C4-2B (cell line): ENCODE measurements around the gene RFT1.

Experiments used
- H3K27ac ChIP-seq: fragments of 450-650 bp; 2 replicates; pipeline ENCODE4 v1.5.1; 2017
- CTCF ChIP-seq: fragments of 450-650 bp; conservative IDR thresholded peaks from 2 replicates; pipeline ENCODE4 v1.5.1; 2017; ENCODE audit warnings: mild to moderate bottlenecking
- ZFX ChIP-seq: fragments of 450-650 bp; IDR thresholded peaks from 2 replicates; pipeline ENCODE4 v1.6.1; 2017

RFT1 gene

GRCh38 chr3:53151465-53151864, 21.2 kb upstream of the RFT1 start:
- peak overlapping the region; percentile 94 for H3K27ac ChIP-seq
- TF ChIP-seq ZFX, result no peak
- no peak for TF ChIP-seq CTCF

GRCh38 chr3:53151086-53151438, 20.8 kb upstream of the RFT1 start:
- H3K27ac ChIP-seq, result peak overlapping the region; percentile 94

GRCh38 chr3:53150247-53151085, 20.2 kb upstream of the RFT1 start:
- TF ChIP-seq CTCF, result no peak
- peak overlapping the region; percentile 94 for H3K27ac ChIP-seq

GRCh38 chr3:53149699-53150098, 19.5 kb upstream of the RFT1 start:
- peak overlapping the region; percentile 94 for H3K27ac ChIP-seq
- TF ChIP-seq ZFX (no peak), CTCF (no peak)

- TF ChIP-seq ZFX (no peak), CTCF (no peak)
- peak overlapping the region; percentile 94 for H3K27ac ChIP-seq
Observed at GRCh38 chr3:53149006-53149690, 18.9 kb upstream of the RFT1 start.

- TF ChIP-seq ZFX, result no peak
- TF ChIP-seq CTCF, result no peak
- H3K27ac ChIP-seq, result peak overlapping the region; percentile 94
Observed at GRCh38 chr3:53147903-53148400, 17.7 kb upstream of the RFT1 start.

GRCh38 chr3:53147151-53147902, 17.1 kb upstream of the RFT1 start:
- TF ChIP-seq CTCF (no peak), ZFX (no peak)
- peak overlapping the region; percentile 94 for H3K27ac ChIP-seq
